NCI-H1436 treated with DMSO at 0.1 percent for 48 hours (cell line): ENCODE data around the gene IGFBP1.

ENCODE experiments used
- DNase-seq: peaks from one replicate; lab custom pipeline; 2025; lab: John Stamatoyannopoulos, UW

IGFBP1 gene

DNA sequence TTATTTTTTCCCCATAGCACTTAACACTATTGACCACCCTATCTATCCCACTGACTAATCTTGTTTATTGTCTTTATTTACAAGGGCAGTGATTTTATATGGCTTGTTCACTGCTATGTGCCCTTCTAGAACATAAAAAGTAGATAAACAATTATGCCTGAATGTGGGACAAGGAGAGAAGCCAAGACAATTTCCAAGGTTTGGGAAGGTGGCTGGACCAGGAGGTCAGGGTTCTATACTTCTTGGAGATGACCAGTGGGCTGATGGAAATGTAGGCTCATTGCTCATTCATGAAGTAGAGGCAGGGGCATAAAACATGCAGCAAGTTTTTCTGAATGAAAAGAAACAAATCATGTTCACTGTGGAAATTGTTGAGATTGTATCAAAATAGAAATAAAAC is 21.3 kb downstream of the IGFBP1 start:
- no peak for DNase-seq

GRCh38 chr7:45910855-45911254 is 22.6 kb downstream of the IGFBP1 start:
- DNase-seq, result no peak

DNA sequence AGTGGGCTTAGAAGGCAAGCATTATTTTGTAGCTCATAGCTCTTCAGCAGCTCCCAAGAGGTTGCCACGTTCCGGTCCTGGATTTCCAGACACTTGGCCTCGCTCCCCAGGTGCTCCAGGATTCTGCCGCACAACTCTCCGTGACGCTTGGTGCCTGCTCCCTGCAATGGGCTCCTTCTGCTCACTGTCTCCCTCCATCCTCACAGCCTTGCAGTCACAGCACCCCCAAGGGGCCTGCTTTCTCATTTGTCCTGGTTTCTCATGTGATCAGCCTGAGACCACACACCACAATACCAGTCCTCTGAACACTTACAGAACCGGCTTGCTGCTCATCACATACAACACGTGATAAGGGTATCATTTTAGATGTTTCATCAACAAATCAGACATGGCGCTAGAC is 23.0 kb downstream of the IGFBP1 start:
- no peak for DNase-seq

- no peak for DNase-seq
These were observed 24.7 kb downstream of the IGFBP1 start for GRCh38 chr7:45912972-45913371.

DNA sequence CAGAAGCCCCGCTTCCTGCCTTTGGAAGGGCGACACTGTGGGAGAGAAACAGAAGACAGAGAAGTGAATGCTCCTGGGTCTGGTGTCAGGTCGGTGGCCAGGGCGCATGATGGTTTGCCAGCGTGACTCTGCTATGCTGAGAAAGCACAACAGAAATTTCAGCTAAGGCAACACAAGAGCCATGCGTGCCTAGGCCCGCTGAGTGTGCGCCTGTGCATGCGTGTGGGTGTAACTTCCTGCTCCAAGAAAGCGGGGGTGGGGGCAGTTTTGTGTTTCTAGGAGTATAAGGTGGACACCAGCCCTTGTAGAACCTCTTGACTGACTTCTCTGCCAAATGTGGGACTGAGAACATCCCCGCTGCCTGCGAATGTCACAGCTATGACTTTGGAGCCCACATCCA is 26.6 kb downstream of the IGFBP1 start:
- no peak for DNase-seq

- DNase-seq, result no peak
These were observed 27.3 kb downstream of the IGFBP1 start for GRCh38 chr7:45915606-45916005.

- no peak for DNase-seq
These were observed 28.8 kb downstream of the IGFBP1 start for GRCh38 chr7:45917064-45917463.

GRCh38 chr7:45917658-45918057 is 29.4 kb downstream of the IGFBP1 start:
- DNase-seq, result no peak

DNA sequence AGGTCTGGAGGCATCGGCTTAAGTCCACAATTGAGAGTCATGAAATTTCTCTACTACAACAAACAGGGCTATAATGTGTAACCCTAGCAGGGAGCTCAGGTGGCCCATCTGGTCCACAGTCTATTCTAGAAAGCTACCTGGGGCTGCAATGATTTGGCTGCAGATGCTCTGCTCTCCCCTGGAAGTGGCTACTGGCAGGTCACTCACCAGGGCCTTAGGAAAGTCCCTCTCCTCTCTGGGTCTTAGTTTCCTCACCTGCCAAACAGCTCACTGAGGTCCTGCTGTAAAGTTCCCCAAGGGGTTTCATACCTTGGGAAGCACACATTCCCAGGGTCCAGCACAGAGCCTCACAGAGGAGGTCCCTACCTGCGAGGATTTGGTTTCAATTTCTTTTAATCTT is 30.3 kb downstream of the IGFBP1 start:
- DNase-seq, result no peak

- no peak for DNase-seq
These were observed 31.0 kb downstream of the IGFBP1 start for GRCh38 chr7:45919231-45919784.

DNA sequence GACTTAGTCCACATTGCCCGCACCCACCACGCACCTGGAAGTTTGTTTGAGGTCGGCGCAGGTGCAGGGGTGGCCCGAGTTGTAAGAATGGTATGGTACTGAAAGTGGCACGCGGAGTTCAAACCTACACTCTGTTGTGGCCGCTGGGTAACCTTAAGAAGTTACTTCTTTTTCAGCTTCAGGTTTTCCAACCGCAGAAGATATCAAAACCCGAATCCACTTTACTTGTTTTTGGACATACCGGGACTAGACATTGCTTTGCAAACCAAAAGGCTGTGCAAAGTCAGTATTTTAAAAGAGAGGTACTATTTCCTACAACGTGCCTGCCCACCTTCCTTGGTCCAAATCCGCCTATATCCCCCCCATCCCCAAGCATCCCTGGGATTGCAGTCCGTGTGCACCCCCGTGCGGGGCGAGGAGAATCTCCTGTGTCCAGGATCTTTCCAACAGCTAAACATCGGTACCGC is 31.7 kb downstream of the IGFBP1 start:
- DNase-seq, result no peak

DNA sequence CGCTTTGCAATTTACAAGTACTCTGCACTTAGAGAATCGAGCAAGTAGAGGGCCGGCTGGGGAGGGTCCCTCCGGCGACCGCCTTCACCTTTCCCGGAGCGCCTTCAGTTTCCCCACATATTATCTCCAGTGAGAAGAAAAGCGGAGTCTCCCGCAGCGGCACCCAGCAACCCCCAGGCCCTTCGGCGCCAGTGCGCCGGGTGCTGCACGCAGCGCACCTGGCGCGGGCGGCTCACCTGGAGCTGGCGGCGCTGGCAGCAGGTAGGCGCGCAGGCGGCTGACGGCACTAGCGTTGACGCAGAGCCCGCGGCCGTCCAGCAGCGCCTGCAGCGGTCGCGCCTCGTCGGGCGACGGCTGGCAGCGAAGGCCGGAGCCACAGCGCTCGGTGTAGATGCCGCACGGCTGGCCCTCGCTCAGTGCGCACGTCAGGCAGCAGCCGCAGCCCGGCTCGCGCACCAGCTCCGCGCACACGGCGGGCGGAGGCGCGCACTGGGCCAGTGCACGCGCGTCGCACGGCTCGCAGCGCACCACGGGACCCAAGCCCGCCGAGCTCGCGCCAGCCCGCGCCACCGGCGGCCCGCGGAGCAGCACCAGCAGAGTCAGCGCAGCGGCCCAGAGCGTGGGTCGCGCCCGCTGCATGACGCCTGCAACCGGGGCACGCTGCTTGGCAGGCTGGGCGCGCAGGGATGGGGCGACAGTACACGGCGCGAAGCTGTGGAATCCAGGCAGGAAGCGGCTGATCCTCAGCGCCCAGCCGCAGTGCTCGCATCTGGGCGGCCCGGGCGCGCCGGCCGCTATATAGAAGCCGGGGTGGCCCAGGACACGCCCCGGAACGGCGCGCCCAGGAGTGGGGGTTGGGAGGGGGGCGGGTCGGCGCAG is 32.5 kb downstream of the IGFBP1 start, which contains the start of gene IGFBP3:
Gene IGFBP3 (minus strand): TSS at position 771 of the 879 bp plus-strand sequence. CDS start 132 bp downstream, at position 639.
- DNase-seq, result no peak

GRCh38 chr7:45921381-45921698 is 33.1 kb downstream of the IGFBP1 start:
- DNase-seq, result no peak

DNA sequence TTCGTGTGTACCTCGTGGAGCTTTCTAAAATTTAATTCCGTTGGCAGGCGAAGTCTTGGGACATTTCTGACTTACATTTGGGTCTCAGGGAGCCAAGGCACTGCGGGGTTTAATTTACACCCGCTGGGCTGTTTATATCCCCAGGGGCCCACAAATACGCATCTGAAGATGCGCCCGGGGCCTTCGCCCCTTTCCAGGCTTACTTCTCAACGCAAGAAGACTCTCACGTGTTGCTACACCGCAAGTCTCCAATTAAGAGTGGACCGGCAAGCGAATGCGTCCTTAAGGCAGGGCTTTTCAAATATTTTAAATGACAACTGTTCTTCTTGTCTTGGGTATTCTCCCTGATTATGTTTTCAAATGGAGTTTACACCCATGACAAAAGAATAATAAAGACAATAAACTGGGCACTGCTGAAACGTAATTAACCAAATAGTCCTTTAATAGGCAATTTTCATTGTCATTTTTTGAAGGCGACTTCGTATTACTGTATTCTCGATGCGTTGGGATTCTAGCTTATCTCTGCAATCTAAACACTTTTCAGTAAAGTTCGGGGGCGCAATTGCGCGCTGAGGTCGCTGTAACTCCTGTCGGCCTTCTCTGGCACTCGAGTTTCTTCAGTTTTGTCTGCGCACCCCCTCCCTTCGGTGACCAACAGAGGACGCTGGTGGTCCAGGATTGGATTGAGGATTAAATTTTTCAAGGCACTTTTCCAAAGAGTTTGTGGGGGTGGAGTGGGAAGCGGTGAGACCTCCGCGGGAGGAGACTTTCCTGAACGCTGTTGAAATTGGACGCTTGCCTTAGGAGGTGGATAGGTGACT is 33.6 kb downstream of the IGFBP1 start:
- no peak for DNase-seq

DNA sequence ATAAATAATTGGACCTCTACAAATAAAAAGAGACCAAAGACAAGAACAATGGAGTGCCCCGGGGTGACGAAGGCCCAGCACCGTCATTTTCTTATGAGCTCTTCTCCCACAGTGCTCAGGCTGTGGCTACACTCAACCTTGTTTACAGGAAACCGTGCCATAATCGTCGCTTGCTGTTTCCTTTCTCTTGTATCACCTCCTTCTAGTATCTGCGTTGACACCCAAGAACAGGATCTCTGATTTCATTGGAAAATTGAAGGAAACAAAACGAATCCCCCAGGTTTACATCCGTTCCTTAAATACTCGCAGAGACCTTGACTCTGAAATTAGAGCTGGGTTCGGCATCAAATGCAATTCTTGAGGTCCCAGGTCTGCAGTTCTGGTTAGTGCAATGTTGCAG is 34.5 kb downstream of the IGFBP1 start:
- DNase-seq, result no peak

GRCh38 chr7:45923290-45923689 is 35.0 kb downstream of the IGFBP1 start:
- DNase-seq, result no peak

GRCh38 chr7:45923818-45924217 is 35.5 kb downstream of the IGFBP1 start:
- DNase-seq, result no peak

DNA sequence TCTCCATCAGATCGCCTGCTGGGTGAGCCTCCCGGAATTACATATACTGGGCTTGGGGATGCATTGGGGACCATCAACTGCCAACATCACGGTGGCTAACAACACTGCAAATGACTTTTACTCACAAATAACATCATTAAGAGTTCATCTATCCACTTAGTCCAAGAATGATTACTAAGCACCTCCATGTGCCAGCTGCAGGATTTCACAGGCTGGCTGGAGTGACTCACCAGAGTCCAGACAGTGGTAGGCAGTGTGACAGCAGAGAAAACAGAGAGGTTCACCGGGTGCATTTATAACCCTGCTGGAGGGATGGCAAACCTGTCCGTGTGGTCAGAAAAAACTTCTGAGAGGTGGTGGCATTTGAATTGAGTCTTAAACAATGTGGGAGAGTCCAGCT is 36.0 kb downstream of the IGFBP1 start:
- no peak for DNase-seq

GRCh38 chr7:45927721-45928120 is 39.4 kb downstream of the IGFBP1 start:
- DNase-seq, result no peak

- DNase-seq, result no peak
These were observed 42.7 kb downstream of the IGFBP1 start for GRCh38 chr7:45930967-45931366.

DNA sequence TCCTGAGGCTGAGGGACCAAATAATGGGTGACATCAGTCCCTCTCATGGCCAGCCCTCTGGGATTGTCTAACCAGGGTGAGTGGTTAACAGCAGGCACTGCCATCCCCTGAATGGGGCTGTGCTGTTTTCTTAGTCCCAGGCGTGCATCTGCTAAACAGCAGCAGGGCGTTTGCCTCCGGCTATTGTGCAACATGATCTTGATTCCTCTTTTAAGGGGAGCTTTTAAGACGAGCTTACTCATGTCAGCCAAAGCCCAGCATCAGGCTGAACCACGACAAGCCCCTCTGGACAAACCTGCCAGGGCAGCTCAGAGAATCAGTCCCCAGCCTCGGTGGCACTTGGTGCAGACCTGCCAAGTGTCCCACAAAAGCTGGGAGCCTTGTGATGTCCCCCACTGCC is 49.0 kb downstream of the IGFBP1 start:
- no peak for DNase-seq

DNA sequence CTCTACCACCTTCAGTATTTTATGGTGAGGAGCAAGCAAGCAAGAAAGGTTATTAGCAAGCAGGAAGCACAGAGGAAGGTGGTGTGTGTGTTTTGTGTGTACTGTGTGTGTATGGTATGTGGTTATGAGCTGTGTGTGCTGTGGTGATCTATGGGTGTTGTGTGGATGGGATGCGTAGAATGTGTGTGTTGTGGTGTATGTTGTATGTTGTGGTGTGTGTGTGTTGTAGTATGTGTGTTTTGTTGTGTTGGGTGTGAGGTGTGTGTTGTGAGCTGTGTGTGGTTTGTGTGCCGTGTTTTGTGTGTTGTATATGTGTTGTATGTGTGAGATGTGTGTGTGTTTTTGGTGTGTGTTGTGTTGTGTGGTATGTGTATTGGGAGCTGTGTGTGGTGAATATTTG is 49.6 kb downstream of the IGFBP1 start:
- DNase-seq, result no peak
